SH-SY5Y (cell line): ENCODE results near the gene PADI2.

ENCODE experiments used
- GATA2 ChIP-seq: IDR thresholded peaks from 2 replicates; pipeline ENCODE4 v1.6.1; 2011; ENCODE audit warnings: mild to moderate bottlenecking, low read depth, low read length
- GATA3 ChIP-seq: IDR thresholded peaks from 2 replicates; pipeline ENCODE4 v1.6.1; 2011; ENCODE audit warnings: low read depth, mild to moderate bottlenecking, low read length, moderate library complexity

PADI2 gene

DNA sequence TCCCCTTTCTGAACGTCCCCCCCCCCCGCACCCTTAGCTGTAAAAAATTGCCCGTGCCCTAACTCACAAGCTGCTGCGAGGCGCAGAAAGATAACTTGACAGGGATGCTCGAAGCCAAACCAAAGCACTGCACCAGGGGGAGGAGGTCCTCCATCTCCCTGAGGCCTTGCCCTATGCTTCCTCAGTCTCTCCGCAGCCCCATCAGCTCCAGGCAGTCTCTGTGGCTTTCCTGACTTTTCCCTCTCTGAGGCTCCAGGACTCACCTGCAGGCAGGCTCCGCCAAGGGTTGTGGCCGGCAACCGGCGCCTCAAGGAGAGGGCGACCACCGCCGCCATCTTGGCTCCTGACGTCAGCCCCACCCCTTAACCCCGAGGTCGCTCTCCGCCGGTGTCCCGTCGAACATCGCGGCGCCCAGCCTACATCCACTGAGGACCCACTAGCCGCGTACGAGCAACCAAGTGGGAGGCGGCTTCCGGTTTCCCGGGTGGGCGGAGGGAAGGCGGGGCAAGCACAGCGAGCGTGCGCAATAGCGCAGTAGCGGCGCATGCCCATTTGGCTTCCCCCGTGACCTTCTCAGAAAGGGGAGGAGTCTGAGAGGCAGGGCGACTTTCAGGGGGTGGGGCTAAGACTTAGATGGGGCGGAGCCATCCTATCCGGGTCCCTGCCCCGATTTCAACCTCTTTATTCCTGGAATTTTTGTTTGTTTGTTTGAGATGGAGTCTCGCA is 65.4 kb downstream of the PADI2 start, which contains the start of gene SDHB:
TSS of gene SDHB (minus strand) at position 348 of the 726 bp plus-strand sequence. CDS start at position 335, 13 bp downstream.
- TF ChIP-seq GATA3 = no peak
- no peak for TF ChIP-seq GATA2

DNA sequence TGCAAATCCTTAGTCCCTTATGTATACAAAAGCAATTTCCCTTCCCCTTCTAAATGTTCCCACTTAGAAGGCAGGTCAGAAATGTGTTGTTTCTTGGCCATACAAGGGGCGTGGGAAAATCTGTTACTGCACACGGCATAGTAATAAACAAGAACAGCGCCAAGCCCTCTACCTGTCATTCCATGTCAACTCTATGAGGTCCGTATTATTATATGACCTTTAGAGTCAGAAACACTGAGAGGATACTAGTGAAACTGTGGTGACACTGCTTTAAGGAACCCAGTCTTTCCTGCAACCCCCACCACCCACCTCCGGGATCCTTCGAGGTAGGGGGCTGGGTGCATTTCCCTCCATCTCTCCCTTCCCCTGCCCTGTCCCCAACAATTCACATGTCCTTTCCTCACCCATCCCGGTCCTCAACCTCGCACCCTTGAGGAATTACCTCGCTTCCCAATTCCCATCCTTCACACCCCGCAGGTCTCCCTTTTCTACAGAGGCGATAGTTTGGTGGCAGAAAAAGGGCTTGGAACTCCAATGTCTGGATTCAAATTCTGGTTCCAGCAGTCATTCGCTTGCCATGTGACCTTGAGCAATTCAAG is 66.1 kb downstream of the PADI2 start:
- TF ChIP-seq GATA3 (no peak), GATA2 (no peak)

DNA sequence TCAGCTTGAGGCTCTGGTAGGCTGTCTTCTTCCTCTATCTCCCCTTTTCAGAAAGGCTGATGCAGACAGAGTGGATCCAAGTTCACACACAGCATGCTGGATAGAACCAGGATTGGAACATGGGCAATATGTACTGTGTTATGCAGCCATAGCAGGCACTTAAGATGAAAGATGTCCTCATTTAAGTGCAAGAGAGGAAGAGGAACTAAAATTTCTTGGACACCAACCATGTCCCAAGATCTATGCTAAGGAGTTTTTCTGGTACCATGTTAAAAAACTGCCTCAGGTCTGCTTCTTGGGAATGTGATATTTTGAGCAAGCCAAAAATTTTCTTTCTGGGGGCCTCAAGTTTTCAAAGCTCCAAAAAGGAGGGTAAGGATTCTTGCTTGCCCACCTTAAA is 66.6 kb downstream of the PADI2 start:
- no peak for TF ChIP-seq GATA3
- no peak for TF ChIP-seq GATA2

DNA sequence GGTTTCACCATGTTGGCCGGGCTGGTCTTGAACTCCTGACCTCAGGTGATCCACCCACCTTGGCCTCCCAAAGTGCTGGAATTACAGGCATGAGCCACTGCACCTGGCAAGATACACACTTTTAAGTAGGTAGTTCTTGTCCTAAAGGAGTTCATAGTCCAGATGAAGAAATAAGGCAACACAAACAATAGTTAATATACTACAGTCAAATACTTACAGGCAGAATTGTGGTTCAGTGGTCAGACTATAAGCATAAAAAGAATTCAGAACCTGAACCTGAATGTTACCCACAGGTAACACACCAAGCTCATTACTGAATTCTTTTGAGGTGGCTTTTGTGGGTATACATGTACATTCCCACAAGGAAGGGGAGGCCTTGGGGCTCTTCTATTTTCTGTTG is 67.2 kb downstream of the PADI2 start:
- no peak for TF ChIP-seq GATA2
- TF ChIP-seq GATA3 = no peak

DNA sequence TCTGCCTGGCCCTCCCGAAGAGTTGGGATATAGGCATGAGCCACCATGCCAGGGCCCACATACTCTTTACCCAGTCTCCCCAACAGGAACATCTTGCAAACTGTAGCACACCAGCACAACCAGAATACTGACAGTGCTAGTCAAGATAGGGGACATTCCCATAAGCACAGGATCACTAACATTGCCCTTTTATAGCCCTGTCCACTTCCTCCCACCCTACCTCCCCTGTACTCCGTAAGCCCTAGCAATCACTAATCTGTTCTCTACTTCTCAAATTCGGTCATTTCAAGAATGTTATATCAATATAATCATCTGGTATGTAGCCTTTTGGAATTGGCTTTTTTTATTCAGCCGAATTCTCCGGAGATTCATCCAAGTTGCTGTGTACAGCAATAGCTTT is 71.3 kb downstream of the PADI2 start:
- TF ChIP-seq GATA2 = no peak
- no peak for TF ChIP-seq GATA3

DNA sequence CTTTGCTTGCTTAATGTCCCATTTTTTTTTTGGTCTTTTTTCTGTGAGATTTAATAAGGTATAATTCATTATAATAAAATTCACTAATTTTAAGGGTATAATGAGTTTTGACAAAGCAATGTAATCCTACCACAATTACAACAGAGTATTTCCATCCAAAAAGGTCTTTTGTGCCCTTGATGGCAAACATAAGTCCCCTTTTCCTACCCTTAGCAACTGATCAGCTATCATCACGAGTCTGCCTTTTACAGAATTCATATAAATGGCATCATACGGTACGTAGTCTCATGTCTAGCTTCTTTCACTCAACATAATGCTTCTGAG is 73.0 kb downstream of the PADI2 start:
- TF ChIP-seq GATA3 (no peak), GATA2 (no peak)

DNA sequence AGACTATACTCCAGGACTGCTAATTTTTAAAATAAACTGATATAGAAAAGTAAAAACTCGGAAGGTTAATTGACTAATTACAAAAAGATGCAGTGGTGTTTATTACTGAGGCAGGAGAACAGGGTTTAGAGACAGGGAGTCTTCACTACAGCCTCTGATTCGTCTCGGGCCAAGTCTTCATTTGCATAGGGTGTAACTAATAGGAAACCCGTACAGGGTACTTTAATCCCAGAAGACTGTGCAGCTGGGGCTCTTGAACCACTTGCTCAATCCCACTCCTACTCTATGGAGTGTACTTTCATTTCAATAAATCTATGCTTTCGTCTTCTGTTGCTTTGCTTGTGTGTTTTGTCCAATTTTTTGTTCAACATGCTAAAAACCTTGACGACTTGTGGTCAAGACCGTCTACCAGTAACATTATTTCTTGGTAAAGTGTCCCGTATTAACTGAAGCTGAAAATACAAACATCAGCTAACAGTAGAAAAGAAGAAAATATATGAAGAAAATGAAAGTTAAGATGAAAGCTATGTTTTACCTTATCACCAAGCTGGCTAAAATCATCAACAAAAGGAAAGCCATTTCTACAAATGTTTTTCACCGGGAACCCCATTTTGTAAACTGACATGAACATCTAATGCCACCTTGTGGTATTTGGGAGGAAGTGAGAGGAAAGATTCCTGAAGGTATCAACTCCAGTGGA is 73.5 kb downstream of the PADI2 start:
- no peak for TF ChIP-seq GATA3
- TF ChIP-seq GATA2 = no peak

DNA sequence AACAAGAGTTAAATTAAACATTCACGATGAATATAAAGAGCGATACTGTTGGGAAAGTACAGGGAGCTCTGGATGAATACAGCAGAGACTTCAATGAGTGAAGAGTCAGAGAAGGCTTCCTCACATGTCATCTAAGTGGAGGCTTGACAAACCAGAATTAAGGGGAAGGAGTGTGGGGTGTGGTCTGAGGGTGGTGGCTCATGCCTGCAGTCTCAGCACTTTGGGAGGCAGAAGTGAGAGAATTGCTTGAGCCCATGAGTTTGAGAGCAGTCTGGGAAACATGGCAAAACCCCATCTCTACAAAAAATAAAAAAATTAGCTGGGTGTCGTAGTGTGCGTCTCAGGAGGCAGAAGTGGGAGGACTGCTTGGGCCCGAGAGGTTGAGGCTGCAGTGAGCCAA is 74.1 kb downstream of the PADI2 start:
- TF ChIP-seq GATA2 (no peak), GATA3 (no peak)

DNA sequence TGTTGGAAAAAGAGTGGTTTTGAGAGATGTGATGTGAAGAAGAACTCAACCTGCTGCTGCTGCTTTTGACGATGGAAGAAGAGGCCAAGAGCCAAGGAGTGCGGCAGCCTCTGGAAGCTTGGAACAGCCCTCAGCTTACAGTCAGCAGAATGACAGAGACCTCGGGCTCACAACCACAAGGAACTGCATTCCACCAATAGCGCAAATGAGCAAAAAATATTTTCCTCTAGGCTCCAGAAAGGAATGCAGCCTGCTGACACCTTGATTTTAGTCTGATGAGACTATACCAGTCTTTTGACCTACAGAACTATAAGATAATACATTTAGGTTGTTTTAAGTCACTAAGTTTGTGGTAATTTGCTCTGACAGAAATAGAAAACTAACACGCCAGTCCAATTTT is 75.6 kb downstream of the PADI2 start:
- TF ChIP-seq GATA2 (no peak), GATA3 (no peak)

DNA sequence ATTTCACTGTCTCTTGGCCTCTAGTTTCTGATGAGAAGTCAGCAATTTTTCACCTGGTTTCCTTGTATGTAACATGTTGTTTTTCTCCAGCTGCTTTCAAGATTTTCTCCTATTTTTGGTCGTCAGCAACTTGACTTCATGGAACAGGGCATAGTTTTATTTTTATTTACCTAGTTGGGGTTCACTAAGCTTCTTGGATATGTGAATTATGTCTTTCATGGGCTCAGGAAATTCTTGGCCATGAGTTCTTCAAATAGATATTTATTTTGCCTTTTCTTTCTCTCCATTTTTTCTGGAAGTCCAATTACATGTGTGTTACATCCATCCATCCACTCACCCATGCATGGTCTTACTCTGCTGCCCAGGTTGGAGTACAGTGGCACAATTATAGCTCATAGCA is 79.1 kb downstream of the PADI2 start:
- TF ChIP-seq GATA2 (no peak), GATA3 (no peak)

DNA sequence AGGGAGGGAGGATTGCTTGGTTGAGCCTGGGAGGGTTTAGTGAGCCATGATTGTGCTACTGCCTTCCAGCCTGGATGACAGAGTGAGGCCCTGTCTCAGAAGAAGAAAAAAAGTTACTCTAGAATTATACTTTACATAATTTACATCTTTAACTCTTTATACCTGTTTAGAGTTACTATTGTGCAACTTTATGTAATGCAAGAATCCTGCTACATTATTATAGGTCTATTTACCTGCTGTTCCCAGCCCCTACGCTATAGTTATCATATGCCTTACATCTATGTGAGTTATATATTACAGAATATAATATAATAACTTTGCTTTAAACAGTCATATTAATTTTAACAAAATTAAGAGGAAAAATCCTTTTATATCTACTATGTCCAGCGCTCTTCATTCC is 79.7 kb downstream of the PADI2 start:
- TF ChIP-seq GATA2 (no peak), GATA3 (no peak)

DNA sequence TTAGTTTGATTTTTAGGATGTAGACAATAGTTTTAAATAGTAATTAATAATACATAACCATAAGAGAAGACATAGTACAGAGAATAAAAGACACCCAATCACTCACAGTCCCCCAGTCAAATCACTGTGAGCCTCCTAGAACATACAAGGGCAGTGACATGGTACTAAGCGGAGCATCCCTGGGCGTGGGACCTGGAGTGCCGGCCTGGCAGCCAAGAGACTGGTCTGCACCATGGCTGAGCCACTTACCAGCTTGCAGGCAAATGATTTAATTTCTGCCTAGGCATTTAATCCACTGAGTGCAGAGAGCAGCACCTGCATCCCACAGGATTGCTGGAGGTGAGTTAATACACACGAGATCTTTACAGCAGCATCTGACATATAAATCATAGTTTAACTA is 85.8 kb downstream of the PADI2 start:
- no peak for TF ChIP-seq GATA2

DNA sequence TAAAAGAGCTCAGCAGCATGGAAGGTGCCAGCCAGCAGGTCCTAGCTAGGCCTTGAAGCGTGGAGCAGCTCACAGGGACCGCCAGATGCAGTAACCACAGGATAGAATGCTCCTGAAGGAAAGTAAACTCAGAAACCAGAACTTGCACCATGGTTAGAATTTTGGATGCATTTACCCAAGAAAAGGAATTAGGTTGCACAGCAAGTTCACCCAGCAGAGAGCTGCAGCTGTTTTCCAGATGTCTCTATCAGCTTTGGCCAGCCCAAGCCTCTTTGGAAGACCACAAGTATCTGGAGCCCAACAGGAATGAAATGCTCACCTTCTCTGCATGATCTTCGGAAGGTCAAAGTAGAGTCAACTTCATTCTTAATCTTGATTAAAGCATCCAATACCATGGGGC is 86.5 kb downstream of the PADI2 start:
- TF ChIP-seq GATA2 (no peak), GATA3 (no peak)

DNA sequence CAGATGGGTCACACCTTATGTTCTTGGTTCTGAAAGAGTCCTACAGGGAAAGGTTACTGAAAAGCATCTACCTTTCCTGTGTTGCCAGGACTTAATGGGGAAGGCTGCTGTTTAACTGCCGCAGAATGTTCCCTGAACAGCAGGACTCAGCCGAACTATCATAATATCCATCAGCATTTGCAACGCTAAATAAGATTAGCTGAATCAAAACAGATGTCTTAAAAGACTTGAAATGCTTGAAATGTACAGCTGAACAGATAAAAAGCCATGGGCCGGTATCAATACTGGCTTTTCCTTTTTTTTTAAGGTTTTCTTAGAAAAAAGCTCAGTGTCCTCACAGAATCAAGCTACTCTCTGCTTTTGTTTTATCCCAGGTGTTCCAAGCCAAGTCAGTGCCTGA is 87.8 kb downstream of the PADI2 start:
- peak; percentile 78 for TF ChIP-seq GATA2
- TF ChIP-seq GATA3 = peak; percentile 74

DNA sequence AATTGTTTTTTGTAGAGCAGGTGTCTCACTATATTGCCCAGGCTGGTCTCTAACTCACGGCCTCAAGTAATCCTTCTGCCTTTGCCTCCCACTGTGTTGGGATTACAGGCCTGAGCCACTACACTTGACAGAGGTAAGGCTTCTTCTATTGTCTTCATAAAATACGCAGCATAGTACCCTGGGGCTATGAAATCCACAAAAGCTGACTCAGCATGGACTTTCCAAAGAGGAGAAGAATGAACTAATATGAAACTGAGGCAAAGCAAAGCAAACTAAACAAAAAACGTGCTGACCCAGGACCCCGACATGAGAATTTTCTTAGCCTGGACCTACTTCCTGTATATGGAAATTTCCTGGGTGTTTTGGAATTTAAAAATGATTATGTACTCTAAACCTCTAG is 89.0 kb downstream of the PADI2 start:
- TF ChIP-seq GATA3 (no peak), GATA2 (no peak)

DNA sequence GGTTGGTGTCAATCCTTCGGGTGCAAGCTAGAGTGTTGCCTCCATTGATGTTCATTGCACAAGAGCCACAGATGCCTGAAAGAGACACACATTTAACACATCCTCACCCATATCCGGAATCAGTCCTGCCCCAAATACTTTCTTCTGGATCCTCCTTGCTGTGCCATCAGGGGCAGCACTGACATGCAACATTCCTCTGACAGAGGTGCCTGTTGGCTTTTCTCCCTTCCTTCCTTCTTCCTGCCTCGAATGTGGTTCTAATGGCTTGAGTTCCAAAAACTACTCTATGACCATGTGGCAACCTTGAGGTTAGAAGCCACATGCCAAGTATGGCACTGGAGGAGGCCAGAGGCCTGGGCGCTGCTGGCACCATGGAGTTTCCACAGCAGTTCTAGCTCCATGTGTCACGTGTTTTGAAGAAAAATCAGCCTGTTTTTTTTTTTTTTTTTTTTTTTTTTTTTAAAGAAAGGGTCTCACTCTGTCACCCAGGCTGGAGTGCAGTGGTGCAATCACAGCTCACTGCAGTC is 90.5 kb downstream of the PADI2 start:
- TF ChIP-seq GATA2 (no peak), GATA3 (no peak)
